NT2/D1 (cell line): ENCODE data around the gene CYP1A1.

Experiments used
- YY1 ChIP-seq: IDR thresholded peaks from 2 replicates; pipeline ENCODE4 v1.6.1; 2011; ENCODE audit not compliant: insufficient read length, insufficient read depth
- ZNF274 ChIP-seq: IDR thresholded peaks from 2 replicates; pipeline ENCODE4 v1.6.1; 2011; ENCODE audit warnings: mild to moderate bottlenecking, low read depth, low read length

- no peak for TF ChIP-seq YY1
- TF ChIP-seq ZNF274: no peak
Observed at GRCh38 chr15:74768099-74768770, 42.9 kb upstream of the CYP1A1 start.
